GM18499 (cell line): ENCODE measurements around the gene KCNIP4.

Source experiments
- ATAC-seq: cut with Tn5 transposase; IDR thresholded peaks from one replicate; pipeline ENCODE4 v1.9.1; 2021; ENCODE audit warnings: moderate number of reproducible peaks; ENCODE audit not compliant: insufficient read depth, unreplicated experiment

The KCNIP4 gene

DNA sequence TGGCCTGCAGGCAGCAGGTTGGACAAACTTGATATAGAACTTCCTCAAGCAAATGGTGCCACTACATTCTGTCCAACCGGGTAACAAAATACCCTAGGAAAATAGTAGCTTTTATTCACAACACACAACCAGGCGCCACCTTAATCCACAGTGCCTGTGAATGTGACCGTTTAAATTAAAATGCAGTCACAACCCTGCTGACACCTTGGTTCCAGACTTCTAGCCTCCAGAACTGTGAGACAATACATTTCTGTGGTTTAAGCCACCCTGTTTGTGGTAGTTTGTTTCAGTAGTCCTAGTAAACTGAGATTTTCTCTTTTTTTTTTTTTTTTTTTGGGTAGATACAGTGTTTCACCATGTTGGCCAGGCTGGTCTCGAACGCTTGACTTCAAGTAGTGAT is 672.5 kb downstream of the KCNIP4 start:
- no peak for ATAC-seq

DNA sequence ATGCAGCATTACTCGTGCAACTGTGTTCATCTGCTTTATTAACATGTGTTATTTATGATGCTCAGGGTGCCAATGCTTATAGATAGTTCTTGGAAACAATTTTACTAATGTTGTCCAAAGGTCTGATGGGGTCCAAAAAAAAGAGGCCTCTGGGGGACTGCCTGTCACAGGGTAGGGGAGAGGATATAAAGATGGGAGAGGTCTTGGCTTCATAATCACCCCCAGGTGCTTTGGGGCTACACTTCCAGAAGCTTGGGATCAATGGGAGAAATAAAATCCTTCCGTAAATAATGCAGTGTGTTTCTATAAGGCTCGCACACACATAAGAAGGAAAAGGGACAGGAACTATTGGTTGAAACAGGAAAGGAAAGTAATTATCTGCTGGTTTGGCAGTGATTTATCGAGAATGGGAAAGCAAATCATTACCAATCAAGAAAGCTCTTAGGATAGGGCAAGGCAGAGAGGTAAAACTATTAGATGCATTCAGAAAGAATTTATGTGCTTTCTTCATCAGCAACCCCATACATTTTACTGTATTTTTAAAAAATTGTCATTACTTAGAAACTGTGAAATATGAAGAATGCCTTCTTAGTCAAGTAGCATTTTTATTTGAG is 677.0 kb downstream of the KCNIP4 start:
- no peak for ATAC-seq

DNA sequence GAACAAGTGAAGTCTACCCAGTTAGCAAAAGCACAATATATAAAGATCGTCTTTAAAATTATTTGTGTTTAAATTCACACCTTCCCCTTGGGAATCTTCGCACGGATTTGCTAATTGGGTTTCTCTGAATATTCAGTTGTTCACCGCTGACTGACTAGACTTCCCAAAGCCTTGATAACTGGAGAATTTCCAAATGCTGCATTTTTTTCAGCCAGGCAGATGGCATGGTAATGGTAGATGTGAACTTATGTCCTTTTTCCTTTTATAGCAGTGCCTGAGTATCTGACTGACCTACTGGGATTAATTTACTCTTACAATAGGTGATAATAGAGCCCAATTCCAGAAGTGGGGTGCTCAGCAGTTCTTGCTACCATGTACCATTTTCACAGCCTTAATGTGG is 700.2 kb downstream of the KCNIP4 start:
- no peak for ATAC-seq

DNA sequence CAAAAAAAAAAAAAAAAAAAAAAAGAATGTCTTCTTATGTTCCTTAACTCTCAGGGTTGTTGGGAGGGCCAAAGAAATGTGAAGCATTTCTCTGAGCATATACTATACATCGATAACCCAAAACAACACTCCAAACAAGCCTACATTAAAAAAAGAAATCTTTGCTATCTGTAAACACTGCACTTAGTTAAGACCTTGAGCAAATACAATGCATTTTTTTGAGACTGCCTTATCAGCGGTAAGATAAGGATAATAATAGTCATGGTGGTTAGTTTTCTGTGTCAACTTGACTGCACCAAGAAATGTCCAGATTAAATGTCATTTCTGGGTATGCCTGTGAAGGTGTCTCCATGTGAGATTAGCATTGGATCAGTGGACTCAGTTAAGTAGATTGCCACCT is 706.4 kb downstream of the KCNIP4 start:
- ATAC-seq: no peak

DNA sequence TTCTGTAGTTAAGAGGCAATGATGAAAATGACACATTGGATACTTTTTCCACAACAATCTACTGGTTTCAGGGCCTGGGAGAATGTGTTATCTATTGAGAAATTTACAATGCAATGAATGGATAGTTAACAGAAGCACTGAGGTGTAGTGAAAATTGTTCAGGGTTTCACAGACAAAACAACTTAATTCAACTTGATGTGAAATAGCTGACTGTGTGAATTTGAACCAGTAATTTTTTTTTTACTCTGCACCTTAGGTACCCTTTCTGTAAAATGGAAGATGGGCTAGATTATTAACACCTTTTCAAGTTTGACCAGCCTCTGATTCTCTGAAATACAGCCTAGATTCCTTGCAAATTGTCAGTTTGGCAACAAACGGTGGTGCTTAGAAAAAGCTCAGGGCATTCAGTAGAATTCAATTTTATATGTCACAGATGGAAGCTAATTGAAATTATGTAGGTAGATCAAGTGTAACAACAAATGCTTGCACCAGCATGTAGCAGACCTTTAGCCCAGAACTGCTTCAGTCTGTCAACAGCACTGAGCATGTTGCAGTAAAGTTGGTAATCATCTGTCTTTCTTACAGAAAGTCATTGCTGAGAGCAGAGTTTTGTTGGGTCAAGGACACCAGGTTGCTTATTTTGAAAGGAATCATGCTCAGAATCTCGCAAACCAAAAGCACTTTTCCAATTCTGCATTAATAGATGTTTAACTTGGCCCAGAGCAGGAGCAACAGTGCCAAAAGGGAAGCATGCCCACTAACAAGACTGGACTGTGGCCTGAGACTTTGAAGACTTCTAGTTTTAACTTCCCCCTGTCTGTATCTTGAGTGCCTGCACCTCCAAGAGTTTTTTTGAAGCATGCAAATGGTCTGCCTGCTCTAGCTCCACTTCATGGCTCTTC is 721.7 kb downstream of the KCNIP4 start:
- ATAC-seq: no peak

DNA sequence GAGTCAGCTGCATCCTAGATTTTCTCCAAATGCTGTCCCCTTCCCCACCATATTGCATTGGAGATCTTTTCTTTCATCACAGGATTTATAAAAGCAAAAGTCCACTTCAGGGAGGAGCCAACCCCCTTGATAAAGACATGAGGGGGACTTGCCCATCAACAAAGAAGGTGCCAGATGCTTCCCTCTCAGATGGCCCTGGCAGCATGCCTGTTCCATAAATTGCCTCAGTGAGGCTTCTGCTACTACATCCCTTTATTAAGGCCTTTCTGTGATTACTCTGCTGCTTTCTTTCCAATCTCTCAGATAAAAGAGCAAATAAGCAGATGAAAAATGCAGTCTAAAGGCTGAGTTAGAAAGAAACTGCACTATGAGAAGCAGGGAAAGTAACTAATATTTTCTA is 736.7 kb downstream of the KCNIP4 start:
- ATAC-seq: no peak

DNA sequence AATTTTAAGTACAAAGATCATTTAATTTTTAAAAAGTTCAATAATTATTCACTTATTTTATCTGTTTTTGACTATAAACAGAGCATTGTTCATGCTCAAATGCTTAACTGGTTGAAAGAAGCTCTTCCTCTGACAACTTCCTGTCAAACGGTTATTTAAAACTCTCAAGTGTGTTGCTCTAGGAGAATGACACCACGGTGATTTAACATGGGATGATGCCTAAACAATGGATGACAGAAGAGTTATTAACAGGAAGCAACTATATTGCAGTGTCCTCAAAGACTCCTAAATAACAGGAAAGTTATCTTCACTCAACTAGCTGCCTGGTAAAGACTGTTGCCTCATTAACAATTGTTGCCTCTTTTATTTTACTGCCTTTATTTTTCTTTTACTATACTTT is 738.7 kb downstream of the KCNIP4 start:
- no peak for ATAC-seq

DNA sequence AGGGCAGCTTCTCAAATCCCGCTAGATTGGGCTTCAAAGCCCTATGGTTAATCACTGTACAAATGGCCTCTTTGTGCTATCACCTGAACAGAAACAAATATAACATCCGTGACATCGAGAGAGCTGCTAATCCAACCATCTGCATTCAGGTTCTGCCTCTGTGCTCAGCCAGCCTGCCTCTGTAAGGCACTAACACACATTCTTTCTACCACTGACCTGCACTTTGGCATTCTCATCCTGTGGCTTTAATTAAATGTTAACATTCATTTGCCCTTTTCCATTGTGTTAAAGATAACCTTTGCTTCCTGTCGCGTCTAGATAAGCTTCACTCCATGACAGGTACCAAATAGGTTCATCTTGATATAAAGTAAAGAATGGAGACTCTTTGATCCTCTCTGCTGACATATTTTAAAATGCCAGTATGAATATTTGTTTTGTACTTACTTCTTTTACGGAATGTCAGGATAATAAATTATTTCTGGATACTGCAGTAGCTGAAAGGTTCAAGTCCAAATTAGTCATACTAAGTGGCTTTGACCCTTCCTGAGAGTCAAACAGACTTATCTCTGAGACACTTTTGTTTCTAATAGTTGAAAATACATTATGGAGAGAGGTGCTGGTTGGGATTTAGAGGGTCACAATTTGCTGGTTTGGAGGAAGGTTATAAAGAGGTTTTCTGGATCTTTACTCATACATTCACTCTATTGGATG is 742.6 kb downstream of the KCNIP4 start:
- ATAC-seq: no peak

DNA sequence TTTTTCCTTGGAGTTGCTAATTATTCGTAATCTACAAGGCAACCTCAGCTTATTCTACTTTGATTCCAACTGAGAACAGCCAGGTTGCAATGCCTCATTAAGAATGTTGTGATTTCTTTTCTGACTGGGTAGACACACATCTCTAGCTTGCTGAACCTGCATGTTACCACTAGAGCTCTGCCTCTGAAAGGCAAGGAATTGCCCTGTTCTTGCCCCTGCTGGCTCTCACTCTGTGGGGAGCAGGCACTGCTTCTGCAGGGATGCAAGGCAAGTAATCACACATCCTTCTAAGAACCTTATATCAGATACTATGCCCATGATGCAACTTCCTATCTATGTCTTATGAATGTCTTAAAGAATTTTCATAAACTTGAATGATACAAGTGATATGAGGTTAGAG is 745.2 kb downstream of the KCNIP4 start:
- ATAC-seq: no peak

DNA sequence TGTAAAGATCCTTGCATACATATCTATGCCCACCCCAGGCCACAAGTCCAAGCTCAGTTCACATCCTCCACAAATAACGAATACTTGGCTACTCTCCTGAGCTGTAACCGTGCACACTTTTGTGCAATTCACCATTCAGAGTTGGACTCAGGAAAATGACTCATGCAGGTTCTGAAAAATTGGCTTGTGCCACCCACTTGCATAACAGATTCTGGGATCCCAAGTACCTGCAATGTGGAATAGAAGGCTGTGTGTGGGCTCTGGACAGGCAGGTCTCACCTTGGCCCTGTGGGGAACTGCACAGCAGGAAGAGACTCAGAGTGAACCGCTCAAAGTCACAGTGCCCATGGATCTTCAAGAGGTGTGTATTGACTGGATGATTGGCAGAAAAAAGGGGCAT is 745.6 kb downstream of the KCNIP4 start:
- no peak for ATAC-seq

DNA sequence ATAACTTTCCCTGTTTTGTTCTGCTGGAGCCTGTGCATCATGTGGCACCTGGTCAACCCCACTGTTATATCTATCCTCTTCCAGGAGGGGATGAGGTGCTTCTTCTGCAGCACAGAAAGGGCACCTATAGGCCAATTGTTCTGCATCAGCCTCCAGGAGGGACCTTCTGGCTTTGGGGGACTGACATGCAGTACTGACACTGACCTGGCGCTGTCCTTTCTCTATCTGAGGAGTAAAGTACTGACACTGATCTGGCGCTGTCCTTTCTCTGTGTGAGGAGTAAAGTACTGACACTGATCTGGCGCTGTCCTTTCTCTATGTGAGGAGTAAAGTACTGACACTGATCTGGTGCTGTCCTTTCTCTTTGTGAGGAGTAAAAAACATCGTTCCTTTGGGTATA is 749.9 kb downstream of the KCNIP4 start:
- no peak for ATAC-seq

DNA sequence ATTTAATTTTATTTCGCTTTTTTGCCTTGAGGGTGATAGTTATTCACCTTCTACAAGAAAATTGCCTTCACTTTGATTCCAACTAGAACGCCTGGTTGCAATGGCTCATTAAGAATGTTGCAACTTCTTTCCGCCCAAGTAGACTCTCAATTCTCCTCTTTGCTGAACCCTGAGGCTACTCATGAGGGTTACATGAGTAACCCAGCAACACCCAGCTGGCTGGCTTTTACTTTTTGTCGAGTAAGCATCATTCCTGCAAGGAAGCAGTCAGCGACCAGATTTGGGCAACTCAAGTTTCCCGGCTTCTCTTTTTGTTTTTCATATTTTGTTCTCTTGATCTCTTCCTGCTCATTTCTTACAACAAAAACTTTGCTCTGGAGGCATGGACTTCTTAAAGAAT is 752.9 kb downstream of the KCNIP4 start:
- ATAC-seq: no peak

DNA sequence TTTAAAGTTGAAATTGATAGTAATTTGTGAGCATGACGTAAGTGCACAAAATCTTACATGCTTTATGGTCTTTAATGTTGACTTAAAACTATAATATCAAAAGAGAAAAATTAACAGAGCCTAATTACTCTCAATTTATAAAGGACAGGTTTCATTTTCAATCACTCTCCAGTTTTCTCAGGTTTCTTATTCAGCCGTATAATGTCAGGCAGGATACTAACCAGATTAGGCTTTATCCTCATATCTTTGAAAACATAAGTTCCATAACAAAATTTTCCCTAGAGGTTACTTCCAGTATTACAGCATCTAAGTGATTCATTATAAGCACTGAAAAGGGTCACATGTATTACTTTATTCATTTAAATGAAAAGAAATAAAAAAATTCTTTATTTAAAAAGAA is 756.2 kb downstream of the KCNIP4 start:
- no peak for ATAC-seq

DNA sequence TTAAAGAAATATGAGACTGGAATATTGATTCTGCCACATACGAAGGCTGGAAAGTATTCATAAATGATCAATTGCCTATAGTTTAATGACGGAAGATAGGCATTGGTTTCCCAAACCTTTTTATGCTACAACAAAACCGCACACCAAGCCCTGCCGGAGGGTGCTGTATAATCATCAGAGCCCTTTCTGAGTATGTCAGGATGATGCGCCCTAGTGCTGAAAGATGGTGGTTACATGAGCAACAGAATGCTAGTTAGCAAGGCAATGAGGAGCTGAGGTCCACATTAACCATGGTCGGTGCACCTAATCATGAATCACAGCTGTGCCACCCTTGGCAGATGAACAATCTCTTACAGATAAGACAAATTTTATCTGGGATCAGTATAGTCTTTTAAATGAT is 757.3 kb downstream of the KCNIP4 start:
- no peak for ATAC-seq

DNA sequence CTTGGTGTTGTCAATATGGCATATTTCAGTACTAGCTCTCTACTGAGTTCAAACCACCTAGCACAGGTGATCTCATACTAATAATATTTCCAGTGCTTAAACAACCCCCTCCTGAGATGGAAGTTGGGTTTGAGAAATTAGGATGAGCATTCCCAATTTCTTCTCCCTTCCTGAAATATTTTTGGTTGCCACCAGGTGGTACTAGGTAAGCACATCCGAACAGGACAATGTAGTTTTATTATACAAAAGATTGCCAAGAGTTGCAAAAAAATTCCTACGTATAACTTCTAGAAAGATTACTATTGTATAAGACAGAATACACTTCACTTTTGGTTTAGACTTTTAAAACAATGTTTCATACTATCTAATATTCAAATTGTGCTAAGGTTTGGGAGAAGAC is 763.8 kb downstream of the KCNIP4 start:
- ATAC-seq: no peak

DNA sequence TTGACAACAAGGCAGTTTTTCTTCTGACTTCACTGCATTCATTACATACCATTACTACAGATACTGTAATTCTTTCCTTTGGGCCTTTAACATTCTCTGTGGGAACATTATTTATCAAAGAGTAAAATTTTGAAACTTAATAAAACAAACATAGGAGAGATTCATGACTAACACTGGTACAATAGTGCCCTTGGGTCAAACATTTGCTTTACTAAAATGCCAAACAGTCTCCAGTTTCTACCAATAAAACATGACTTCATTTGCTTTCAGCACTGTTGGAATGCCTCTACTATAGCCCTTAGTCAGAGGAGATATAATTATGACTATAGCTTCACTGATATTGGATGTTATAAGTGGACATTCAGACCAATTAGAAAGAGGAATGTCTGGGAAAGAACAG is 766.9 kb downstream of the KCNIP4 start:
- no peak for ATAC-seq

DNA sequence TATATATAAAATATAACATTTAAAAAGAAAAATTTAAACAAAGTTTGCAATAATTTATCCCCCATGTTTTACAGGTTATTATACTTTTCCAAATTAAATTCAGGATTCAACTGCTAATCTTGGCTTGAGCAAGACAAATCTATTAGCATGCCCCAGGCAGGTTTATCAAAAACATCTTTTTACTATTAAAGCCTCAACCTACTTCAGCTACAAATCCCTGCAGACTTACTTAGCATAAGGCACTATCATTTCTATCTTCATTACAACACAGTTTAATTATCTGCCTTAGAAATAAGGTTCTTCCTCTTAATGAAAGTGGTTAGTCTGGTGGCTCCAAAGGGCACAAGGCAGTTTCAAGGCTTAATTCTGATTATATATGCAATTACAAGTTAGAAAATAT is 770.7 kb downstream of the KCNIP4 start:
- no peak for ATAC-seq

DNA sequence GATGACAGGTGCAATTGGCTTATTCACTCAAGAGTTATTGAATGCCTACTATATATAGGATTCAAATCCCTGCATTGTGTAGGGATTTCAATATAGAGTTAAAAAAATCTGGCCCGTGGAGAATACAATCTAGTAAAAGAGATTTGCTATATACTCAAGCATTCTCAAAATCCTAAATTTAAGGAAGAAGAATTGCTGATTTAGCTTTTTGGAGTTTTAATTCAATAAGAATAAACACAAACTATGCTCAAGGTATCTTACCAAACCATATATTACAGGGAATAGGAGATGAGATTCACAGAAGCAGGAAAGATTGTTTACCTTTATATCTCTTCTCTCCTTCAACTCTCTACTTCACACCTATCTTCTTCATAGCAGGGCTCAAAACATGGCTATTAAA is 771.5 kb downstream of the KCNIP4 start:
- ATAC-seq: no peak

DNA sequence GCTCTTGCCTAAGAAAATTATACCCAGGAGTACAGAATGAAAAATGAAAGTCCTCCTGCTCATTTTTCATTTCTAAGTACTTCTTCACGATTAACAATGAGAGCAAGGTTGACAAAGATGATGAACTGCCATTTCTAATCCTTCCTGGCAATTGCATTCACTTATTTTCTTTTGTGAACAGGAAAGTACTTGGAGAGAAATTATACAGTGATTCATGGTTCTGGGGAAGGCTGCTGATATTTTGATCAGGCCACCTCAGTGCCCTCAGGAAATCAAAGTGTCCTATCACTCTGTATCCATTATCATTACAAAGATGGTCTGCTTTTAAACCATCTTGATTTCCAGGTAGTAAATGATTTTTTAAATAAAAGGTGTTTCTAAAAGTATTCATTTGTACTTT is 780.9 kb downstream of the KCNIP4 start:
- ATAC-seq: no peak

DNA sequence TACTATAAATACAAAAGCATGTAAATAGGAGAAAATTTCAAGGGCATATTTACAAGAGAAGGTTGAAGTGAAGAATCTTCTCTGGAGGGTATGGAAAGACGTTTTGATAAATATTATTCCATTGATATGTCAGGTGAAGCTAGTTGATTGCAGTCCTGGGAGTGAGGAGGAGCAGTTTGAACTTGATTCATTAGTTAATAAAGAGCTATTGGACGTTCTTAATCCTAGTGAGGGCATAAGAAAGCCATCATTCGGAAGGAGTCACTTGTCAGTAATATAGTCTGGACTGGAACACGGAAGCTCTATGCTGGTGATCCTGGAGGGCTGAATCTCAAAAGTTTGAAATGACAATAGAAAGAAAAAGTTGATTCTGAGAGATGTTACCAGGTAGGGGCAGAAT is 793.2 kb downstream of the KCNIP4 start:
- no peak for ATAC-seq

DNA sequence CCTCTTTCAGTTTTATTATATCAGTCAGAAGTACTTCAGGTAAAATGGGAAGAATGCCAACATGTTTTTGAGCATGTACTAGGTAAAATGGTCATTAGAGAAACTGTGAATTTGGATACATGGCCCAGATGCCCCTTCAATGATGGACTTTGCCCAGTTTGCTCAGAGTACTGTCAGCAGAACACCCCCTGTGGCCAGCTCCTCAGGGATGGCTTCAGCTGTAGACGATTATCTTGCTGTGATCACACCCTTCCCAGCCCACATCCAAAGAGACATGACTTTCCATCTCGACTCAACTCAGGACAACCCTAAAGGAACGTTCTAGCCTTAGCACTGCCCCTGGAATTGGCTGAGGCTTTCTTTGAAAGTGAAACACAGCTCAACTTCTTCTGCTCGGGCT is 809.2 kb downstream of the KCNIP4 start:
- ATAC-seq: no peak
